ENCODE measurements around the gene KIF6.

The KIF6 gene

DNA sequence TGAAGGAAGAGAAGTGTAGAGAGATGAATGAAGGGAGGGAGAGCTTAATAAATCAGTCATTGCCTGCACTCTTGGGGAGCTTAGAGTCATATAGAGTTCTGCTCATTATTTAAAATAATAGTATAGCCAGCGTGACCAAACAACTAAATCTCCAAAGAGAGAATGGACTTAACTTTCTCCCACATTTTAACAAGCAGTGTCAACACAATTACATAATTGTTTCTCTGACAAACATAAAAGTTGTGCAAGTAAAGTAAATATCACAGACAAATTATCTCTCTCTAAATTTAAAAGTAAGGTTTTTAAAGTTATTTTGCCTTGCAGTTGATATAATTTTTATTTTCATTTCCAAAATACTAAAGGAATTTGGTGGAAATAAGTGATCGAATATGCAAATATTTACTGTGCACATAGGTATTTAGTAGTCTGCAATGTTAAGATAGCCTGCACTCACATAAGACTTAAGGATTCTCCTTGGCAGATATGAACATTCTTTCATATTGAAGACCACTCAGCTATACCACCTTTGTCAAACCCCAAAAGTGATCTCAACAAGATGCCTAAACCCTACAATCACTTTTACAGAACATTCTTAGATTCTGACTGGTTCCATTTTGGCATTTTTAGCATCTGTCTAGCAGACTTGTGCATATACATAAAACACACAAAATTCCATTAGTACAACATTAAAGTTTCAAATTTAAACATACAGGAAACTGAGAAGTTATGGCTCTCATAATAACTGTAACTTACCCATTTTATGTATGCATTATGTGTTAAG lies 67.7 kb downstream of the KIF6 start:
- CTCF ChIA-PET = interaction anchor here (0.6 kb wide), 1 partner anchor 204 kb away, joined by 3 read pairs; no protein-coding TSS in a partner anchor
- TF ChIP-seq, protein P1, sequence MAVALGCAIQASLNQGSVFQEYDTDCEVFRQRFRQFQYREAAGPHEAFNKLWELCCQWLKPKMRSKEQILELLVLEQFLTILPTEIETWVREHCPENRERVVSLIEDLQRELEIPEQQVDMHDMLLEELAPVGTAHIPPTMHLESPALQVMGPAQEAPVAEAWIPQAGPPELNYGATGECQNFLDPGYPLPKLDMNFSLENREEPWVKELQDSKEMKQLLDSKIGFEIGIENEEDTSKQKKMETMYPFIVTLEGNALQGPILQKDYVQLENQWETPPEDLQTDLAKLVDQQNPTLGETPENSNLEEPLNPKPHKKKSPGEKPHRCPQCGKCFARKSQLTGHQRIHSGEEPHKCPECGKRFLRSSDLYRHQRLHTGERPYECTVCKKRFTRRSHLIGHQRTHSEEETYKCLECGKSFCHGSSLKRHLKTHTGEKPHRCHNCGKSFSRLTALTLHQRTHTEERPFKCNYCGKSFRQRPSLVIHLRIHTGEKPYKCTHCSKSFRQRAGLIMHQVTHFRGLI (tag by site-specific recombination; IDR thresholded peaks at IDR 0.05) = no peak
- TF ChIP-seq ZNF664 (tag by site-specific recombination; IDR thresholded peaks at IDR 0.05) (no peak), REPIN1 (tag by site-specific recombination; IDR thresholded peaks at IDR 0.05; ENCODE audit: low read depth) (no peak), ZBTB8A (tag by site-specific recombination; IDR thresholded peaks at IDR 0.05) (no peak), HOXC10 (CRISPR knock-in tag; IDR thresholded peaks at IDR 0.05) (no peak), ZNF157 (tag by site-specific recombination; IDR thresholded peaks at IDR 0.05) (no peak)
- TF ChIP-seq, protein P2, sequence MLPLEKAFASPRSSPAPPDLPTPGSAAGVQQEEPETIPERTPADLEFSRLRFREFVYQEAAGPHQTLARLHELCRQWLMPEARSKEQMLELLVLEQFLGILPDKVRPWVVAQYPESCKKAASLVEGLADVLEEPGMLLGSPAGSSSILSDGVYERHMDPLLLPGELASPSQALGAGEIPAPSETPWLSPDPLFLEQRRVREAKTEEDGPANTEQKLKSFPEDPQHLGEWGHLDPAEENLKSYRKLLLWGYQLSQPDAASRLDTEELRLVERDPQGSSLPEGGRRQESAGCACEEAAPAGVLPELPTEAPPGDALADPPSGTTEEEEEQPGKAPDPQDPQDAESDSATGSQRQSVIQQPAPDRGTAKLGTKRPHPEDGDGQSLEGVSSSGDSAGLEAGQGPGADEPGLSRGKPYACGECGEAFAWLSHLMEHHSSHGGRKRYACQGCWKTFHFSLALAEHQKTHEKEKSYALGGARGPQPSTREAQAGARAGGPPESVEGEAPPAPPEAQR (tag by site-specific recombination; IDR thresholded peaks at IDR 0.05) = no peak

DNA sequence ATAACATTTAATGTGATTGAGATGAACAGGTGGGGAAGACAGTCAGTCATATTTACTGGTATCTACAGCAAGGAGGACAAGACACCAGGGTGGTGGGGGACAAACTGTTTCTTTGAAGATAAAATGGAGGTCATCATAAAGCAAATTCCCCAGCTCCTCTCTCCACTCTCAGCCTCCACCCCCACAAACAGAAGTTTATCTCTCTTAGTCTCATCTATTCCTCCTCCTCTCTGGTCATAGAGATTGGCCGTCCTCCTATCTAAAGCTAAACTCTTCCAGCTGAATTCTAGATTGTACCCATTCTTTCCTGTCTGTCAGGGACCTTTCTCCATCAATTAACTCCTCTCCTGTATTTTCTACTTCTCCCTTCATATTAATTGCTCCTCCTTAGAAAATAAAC lies 71.1 kb downstream of the KIF6 start:
- no peaks in the 10 kb centered on the region for H3K36me3 ChIP-seq (ENCODE audit: control insufficient read depth in 2 of 2, insufficient read depth in 1 of 2, low read length in 2 of 2)
- H3K4me3 ChIP-seq (ENCODE audit: low read depth, low read length) = no peak overlapping the region
- POLR2A ChIA-PET = no interaction called here
- CTCF ChIA-PET = interaction anchor here (0.8 kb wide), 1 partner anchor 12 kb away, joined by 3 read pairs; no protein-coding TSS in a partner anchor
- TF ChIP-seq ZNF23 (tag by site-specific recombination; IDR thresholded peaks at IDR 0.05; ENCODE audit: borderline replicate concordance) (no peak), ZNF514 (tag by site-specific recombination; IDR thresholded peaks at IDR 0.05) (no peak), HOXA7 (CRISPR knock-in tag; IDR thresholded peaks at IDR 0.05; ENCODE audit: borderline replicate concordance) (no peak), ZNF221 (tag by site-specific recombination; IDR thresholded peaks at IDR 0.05; ENCODE audit: borderline replicate concordance) (no peak), ZNF544 (tag by site-specific recombination; IDR thresholded peaks at IDR 0.05) (no peak), ZNF266 (tag by site-specific recombination; IDR thresholded peaks at IDR 0.05; ENCODE audit: low read depth) (no peak), ZNF610 (tag by site-specific recombination; IDR thresholded peaks at IDR 0.05; ENCODE audit: borderline replicate concordance) (no peak), YY1 (tag by site-specific recombination; IDR thresholded peaks at IDR 0.05) (no peak), ZNF37A (tag by site-specific recombination; IDR thresholded peaks at IDR 0.05) (no peak), ZSCAN16 (tag by site-specific recombination; IDR thresholded peaks at IDR 0.05) (no peak), ZFHX2 (tag by site-specific recombination; conservative IDR thresholded peaks at IDR 0.05) (no peak), PRDM1 (tag by site-specific recombination; IDR thresholded peaks at IDR 0.05) (no peak), ZNF155 (tag by site-specific recombination; IDR thresholded peaks at IDR 0.05) (no peak), KLF10 (tag by site-specific recombination; IDR thresholded peaks at IDR 0.05) (no peak), REPIN1 (tag by site-specific recombination; IDR thresholded peaks at IDR 0.05; ENCODE audit: low read depth) (no peak)
- TF ChIP-seq, protein P3, sequence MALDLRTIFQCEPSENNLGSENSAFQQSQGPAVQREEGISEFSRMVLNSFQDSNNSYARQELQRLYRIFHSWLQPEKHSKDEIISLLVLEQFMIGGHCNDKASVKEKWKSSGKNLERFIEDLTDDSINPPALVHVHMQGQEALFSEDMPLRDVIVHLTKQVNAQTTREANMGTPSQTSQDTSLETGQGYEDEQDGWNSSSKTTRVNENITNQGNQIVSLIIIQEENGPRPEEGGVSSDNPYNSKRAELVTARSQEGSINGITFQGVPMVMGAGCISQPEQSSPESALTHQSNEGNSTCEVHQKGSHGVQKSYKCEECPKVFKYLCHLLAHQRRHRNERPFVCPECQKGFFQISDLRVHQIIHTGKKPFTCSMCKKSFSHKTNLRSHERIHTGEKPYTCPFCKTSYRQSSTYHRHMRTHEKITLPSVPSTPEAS (tag by site-specific recombination; IDR thresholded peaks at IDR 0.05) = no peak
- TF ChIP-seq, protein P4, sequence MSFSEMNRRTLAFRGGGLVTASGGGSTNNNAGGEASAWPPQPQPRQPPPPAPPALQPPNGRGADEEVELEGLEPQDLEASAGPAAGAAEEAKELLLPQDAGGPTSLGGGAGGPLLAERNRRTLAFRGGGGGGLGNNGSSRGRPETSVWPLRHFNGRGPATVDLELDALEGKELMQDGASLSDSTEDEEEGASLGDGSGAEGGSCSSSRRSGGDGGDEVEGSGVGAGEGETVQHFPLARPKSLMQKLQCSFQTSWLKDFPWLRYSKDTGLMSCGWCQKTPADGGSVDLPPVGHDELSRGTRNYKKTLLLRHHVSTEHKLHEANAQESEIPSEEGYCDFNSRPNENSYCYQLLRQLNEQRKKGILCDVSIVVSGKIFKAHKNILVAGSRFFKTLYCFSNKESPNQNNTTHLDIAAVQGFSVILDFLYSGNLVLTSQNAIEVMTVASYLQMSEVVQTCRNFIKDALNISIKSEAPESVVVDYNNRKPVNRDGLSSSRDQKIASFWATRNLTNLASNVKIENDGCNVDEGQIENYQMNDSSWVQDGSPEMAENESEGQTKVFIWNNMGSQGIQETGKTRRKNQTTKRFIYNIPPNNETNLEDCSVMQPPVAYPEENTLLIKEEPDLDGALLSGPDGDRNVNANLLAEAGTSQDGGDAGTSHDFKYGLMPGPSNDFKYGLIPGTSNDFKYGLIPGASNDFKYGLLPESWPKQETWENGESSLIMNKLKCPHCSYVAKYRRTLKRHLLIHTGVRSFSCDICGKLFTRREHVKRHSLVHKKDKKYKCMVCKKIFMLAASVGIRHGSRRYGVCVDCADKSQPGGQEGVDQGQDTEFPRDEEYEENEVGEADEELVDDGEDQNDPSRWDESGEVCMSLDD (tag by site-specific recombination; IDR thresholded peaks at IDR 0.05) = no peak
- TF ChIP-seq, protein P5, sequence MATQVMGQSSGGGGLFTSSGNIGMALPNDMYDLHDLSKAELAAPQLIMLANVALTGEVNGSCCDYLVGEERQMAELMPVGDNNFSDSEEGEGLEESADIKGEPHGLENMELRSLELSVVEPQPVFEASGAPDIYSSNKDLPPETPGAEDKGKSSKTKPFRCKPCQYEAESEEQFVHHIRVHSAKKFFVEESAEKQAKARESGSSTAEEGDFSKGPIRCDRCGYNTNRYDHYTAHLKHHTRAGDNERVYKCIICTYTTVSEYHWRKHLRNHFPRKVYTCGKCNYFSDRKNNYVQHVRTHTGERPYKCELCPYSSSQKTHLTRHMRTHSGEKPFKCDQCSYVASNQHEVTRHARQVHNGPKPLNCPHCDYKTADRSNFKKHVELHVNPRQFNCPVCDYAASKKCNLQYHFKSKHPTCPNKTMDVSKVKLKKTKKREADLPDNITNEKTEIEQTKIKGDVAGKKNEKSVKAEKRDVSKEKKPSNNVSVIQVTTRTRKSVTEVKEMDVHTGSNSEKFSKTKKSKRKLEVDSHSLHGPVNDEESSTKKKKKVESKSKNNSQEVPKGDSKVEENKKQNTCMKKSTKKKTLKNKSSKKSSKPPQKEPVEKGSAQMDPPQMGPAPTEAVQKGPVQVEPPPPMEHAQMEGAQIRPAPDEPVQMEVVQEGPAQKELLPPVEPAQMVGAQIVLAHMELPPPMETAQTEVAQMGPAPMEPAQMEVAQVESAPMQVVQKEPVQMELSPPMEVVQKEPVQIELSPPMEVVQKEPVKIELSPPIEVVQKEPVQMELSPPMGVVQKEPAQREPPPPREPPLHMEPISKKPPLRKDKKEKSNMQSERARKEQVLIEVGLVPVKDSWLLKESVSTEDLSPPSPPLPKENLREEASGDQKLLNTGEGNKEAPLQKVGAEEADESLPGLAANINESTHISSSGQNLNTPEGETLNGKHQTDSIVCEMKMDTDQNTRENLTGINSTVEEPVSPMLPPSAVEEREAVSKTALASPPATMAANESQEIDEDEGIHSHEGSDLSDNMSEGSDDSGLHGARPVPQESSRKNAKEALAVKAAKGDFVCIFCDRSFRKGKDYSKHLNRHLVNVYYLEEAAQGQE (tag by site-specific recombination; IDR thresholded peaks at IDR 0.05) = no peak
- H3K4me1 ChIP-seq (ENCODE audit: control insufficient read depth, insufficient read depth, low read length) = no peaks in the 10 kb centered on the region
- H3K9me3 ChIP-seq (ENCODE audit: control insufficient read depth, insufficient read depth, low read depth, low read length) = no peaks in the 10 kb centered on the region
- no peak overlapping the region for H3K27ac ChIP-seq (ENCODE audit: extremely low read depth, low read depth, low read length)

More for the DNA sequence above, 67.7 kb downstream of the KIF6 start:
- Histone ChIP-seq H3K36me3 (ENCODE audit: control insufficient read depth in 2 of 2, insufficient read depth in 1 of 2, low read length in 2 of 2) (no peaks in the 10 kb centered on the region), H3K4me1 (ENCODE audit: control insufficient read depth, insufficient read depth, low read length) (no peaks in the 10 kb centered on the region), H3K27ac (ENCODE audit: extremely low read depth, low read depth, low read length) (no peak overlapping the region), H3K9me3 (ENCODE audit: control insufficient read depth, insufficient read depth, low read depth, low read length) (no peaks in the 10 kb centered on the region), H3K4me3 (ENCODE audit: low read depth, low read length) (no peak overlapping the region)
- POLR2A ChIA-PET = no interaction called here
